GM12878 (cell line): ENCODE results near the gene ACTG1. TPM values are rescaled to one million over a fixed set of nuclear protein-coding genes. Genes with fewer than 3 reads are reported as not detected.

ENCODE experiments used
- ATAC-seq: fragments of 200-7000 bp; cut with Tn5 transposase; 3 replicates; pipeline ENCODE4 v1.9.1; 2020; ENCODE audit warnings: mild to moderate bottlenecking, moderate library complexity
- BruUV-seq: library from RNA; stranded (reverse); fragments of 400-500 nt; replicated peaks from 2 replicates; lab custom pipeline; 2021; lab: Mats Ljungman, UMichigan
- CTCF ChIA-PET: fragments of 300-600 bp; sonication (Branson Sonifier 250); formaldehyde crosslinking; extraction: SDS; loops from one replicate; lab custom pipeline; 2021; ENCODE audit warnings: inconsistent platforms; lab: Yijun Ruan, JAX
- POLR2A ChIA-PET: fragments of 350-600 bp; formaldehyde crosslinking; extraction: SDS; loops from one replicate; lab custom pipeline; 2021; ENCODE audit warnings: inconsistent platforms; lab: Charles Lee
- RAD21 ChIA-PET: fragments of 300-600 bp; sonication (Branson Sonifier 250); formaldehyde crosslinking; loops from one replicate; lab custom pipeline; 2023; ENCODE audit warnings: antibody characterized with exemption; ENCODE audit not compliant: unreplicated experiment; lab: Charles Lee
- SMC1A ChIA-PET: fragments of 300-600 bp; sonication (Branson Sonifier 250); formaldehyde crosslinking; loops from one replicate; lab custom pipeline; 2023; ENCODE audit not compliant: unreplicated experiment, uncharacterized antibody; lab: Charles Lee
- DNase-seq: peaks from one replicate; pipeline ENCODE4 v3.0.0-alpha.2; 2011; ENCODE audit warnings: low read depth, low spot score
- FAIRE-seq: peaks from 3 replicates; lab custom pipeline; 2011; peaks lifted over from hg19 to GRCh38; lab: Jason Lieb, UNC
- H2AFZ ChIP-seq: 2 replicates; pipeline ENCODE4 v1.6.0; 2011; ENCODE audit warnings: low read depth, low read length, control low read depth; ENCODE audit not compliant: control insufficient read depth
- H3K27ac ChIP-seq: 2 replicates; pipeline ENCODE4 v1.5.1; 2011; ENCODE audit warnings: control low read depth; ENCODE audit not compliant: control insufficient read depth, insufficient read depth
- H3K27me3 ChIP-seq, 2 experiments: replicated peaks in 1 of 2; 2 replicates each; pipeline versions ENCODE4 v1.6.0 to v1.6.1; 2011; ENCODE audit warnings: low read length in 1 of 2; ENCODE audit not compliant: control insufficient read depth in 2 of 2, insufficient read depth in 2 of 2
- H3K36me3 ChIP-seq, 2 experiments: 2 replicates each; pipeline ENCODE4 v1.5.1; 2011; ENCODE audit warnings: low read length in 1 of 2; ENCODE audit not compliant: control insufficient read depth in 2 of 2, insufficient read depth in 2 of 2
- H3K4me1 ChIP-seq: 2 replicates; pipeline ENCODE4 v1.6.1; 2011; ENCODE audit warnings: mild to moderate bottlenecking, low read length, moderate library complexity, mixed read lengths; ENCODE audit not compliant: control insufficient read depth, insufficient read depth
- H3K4me2 ChIP-seq: 2 replicates; pipeline ENCODE4 v1.6.0; 2011; ENCODE audit warnings: control low read depth; ENCODE audit not compliant: control insufficient read depth, insufficient read depth
- H3K4me3 ChIP-seq: fragments of 200-600 bp; sonication (generic); 2 replicates; pipeline ENCODE4 v1.5.1; 2016
- H3K79me2 ChIP-seq: 2 replicates; pipeline ENCODE4 v1.6.0; 2011; ENCODE audit warnings: low read length; ENCODE audit not compliant: control insufficient read depth, insufficient read depth
- H3K9ac ChIP-seq: 2 replicates; pipeline ENCODE4 v1.8.0; 2011; ENCODE audit warnings: low read length, control low read depth, mixed read lengths; ENCODE audit not compliant: control insufficient read depth, insufficient read depth
- H3K9me3 ChIP-seq: replicated peaks from 3 replicates; pipeline ENCODE4 v1.5.1; 2011; ENCODE audit warnings: mild to moderate bottlenecking, low read length; ENCODE audit not compliant: control insufficient read depth, insufficient read depth
- H4K20me1 ChIP-seq: 2 replicates; pipeline ENCODE4 v1.6.0; 2011; ENCODE audit not compliant: control insufficient read depth, insufficient read depth
- CBX5 ChIP-seq: sonication (generic); IDR thresholded peaks from 2 replicates; pipeline ENCODE4 v1.6.1; 2016; ENCODE audit warnings: low read depth, moderate library complexity, mild to moderate bottlenecking, inconsistent platforms
- HSF1 ChIP-seq: fragments of 150-350 bp; IDR thresholded peaks from 2 replicates; pipeline ENCODE4 v1.6.1; 2014; ENCODE audit warnings: mild to moderate bottlenecking, low read depth, low read length
- IRF5 ChIP-seq: fragments of 450-650 bp; IDR thresholded peaks from 2 replicates; pipeline ENCODE4 v1.6.1; 2017; ENCODE audit warnings: borderline replicate concordance
- SIN3A ChIP-seq: IDR thresholded peaks from 2 replicates; pipeline ENCODE4 v1.6.1; 2012; ENCODE audit warnings: low read depth, low read length, improper control_type of control experiment
- TCF7 ChIP-seq: IDR thresholded peaks from 2 replicates; pipeline ENCODE4 v1.6.1; 2014; ENCODE audit warnings: antibody characterized with exemption, borderline replicate concordance
- WGBS: methylation state at CpG from one replicate; pipeline ENCODE4 v1.1.6; 2016; ENCODE audit warnings: low lambda C conversion rate; ENCODE audit not compliant: insufficient replicate concordance, insufficient coverage; ENCODE audit errors: missing lambda C conversion rate; 5-methylcytosine and 5-hydroxymethylcytosine counted together
- in situ Hi-C: fragments of 300-500 bp; cut with MboI; formaldehyde crosslinking; loops from 9 replicates; pipeline ENCODE4 v1.14.3; 2018; ENCODE audit warnings: mixed read lengths
- intact Hi-C: fragments of 100-400 bp; cut with micrococcal nuclease; formaldehyde crosslinking; loops from one replicate; pipeline ENCODE4 v1.14.2; 2022; ENCODE audit not compliant: unreplicated experiment
- polyA plus RNA-seq, 11 experiments: library from polyadenylated mRNA; depleted of rRNA in 4 of 11; unstranded in 6 of 11; stranded (reverse) in 5 of 11; fragments of >200 nt; fragmentation: Nextera tagmentation in 4 of 11; fragmentation: Illumina TruSeq in 1 of 11; extraction: Ambion mirVana in 4 of 11; extraction: Trizol in 1 of 11; gene quantifications; 1 replicate in 1 of 11; 2 replicates in 10 of 11; pipeline versions ENCODE4 v1.2.1 to v1.2.3, GENCODE V29; 2011 to 2016; ENCODE audit warnings: inconsistent platforms in 2 of 11, missing spikeins in 2 of 11, low read depth in 1 of 11
- total RNA-seq, 4 experiments: library from RNA; depleted of rRNA in 3 of 4; stranded (reverse); fragments of >200 nt in 3 of 4; fragmentation: Illumina TruSeq in 1 of 4; extraction: Trizol in 1 of 4; gene quantifications; 2 replicates each; pipeline versions ENCODE4 v1.2.1 to v1.2.3, GENCODE V29; 2013 to 2021

The ACTG1 gene
- total and polyA plus RNA-seq, 10 of the 15 experiments (the other 5 are each of a cell fraction or from before 2014, with no cell fraction given) = 810 to 6,105 (median 3,650) TPM

GRCh38 chr17:81474958-81475357 lies 37.6 kb downstream of the ACTG1 start:
- Histone ChIP-seq H3K79me2 (no peaks in the 10 kb centered on the region), H3K27ac (no peak overlapping the region), H2AFZ (no peak overlapping the region)
- TF ChIP-seq TCF7 (no peak), SIN3A (no peak), HSF1 (no peak), IRF5 (no peak), CBX5 (no peak)
- TF ChIP-seq, all 136 proteins: peak for 0
- ChIA-PET CTCF (no interaction called here), RAD21 (no interaction called here), SMC1A (no interaction called here), POLR2A (no interaction called here)
- no peaks in the 10 kb centered on the region for H3K4me1 ChIP-seq
- H3K4me2 ChIP-seq = no peak overlapping the region
- no peaks in the 10 kb centered on the region for H4K20me1 ChIP-seq
- BruUV-seq = no TSS peak
- ATAC-seq (no peak), DNase-seq (no peak), FAIRE-seq (no peak)
- intact Hi-C loops (no loop called here), in situ Hi-C loops (loop anchor here (5.0 to 25.0 kb wide), 2 partner anchors 218 to 338 kb away; no protein-coding TSS in a partner anchor)
- 6% methylated on average over 16 of the region's 16 CpGs for WGBS
- H3K27me3 ChIP-seq = peaks cover 0 to 1% of the 10 kb centered on the region in 2 experiments; a peak in 1 of 4 replicates
- H3K9ac ChIP-seq = no peak overlapping the region
- H3K36me3 ChIP-seq = no peaks in the 10 kb centered on the region
- H3K9me3 ChIP-seq = no peaks in the 10 kb centered on the region; the same call in 2 of the 3 replicates
- no peak overlapping the region for H3K4me3 ChIP-seq
